ENCODE results near the gene CLEC4C.

DNA sequence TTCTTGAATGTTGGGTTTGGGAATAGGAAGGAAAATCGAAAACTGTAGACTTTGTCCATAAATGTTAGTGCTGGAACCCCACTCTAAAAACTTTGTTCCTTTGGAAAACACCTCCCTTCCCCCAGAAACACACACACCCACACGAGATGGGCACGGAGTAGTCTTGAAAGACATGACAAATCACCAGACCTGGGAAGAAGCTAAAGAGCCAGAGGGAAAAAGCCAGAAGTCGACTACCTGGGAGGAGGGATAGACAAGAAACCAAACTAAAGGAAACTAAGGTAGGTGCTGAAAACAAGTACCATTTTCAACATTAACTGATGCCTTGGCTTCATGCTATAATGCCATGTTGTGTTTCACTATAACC is 41.1 kb upstream of the CLEC4C start:
- no peak for TF ChIP-seq GABPA (IDR thresholded peaks at IDR 0.05; ENCODE audit: low read depth)
- TF ChIP-seq, protein P1, sequence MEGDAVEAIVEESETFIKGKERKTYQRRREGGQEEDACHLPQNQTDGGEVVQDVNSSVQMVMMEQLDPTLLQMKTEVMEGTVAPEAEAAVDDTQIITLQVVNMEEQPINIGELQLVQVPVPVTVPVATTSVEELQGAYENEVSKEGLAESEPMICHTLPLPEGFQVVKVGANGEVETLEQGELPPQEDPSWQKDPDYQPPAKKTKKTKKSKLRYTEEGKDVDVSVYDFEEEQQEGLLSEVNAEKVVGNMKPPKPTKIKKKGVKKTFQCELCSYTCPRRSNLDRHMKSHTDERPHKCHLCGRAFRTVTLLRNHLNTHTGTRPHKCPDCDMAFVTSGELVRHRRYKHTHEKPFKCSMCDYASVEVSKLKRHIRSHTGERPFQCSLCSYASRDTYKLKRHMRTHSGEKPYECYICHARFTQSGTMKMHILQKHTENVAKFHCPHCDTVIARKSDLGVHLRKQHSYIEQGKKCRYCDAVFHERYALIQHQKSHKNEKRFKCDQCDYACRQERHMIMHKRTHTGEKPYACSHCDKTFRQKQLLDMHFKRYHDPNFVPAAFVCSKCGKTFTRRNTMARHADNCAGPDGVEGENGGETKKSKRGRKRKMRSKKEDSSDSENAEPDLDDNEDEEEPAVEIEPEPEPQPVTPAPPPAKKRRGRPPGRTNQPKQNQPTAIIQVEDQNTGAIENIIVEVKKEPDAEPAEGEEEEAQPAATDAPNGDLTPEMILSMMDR (IDR thresholded peaks at IDR 0.05), result no peak
- TF ChIP-seq FOXM1 (IDR thresholded peaks at IDR 0.05; ENCODE audit: low read depth), result no peak
- no peak for TF ChIP-seq JUND (IDR thresholded peaks at IDR 0.05)
- TF ChIP-seq, protein P2, sequence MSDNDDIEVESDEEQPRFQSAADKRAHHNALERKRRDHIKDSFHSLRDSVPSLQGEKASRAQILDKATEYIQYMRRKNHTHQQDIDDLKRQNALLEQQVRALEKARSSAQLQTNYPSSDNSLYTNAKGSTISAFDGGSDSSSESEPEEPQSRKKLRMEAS (IDR thresholded peaks at IDR 0.05; ENCODE audit: low read depth), result no peak
- no peak for TF ChIP-seq RFX5 (IDR thresholded peaks at IDR 0.05; ENCODE audit: low read length)
